Neural progenitor cell (in vitro differentiated cells): ENCODE data around the gene MTR. TPM values are rescaled to one million over a fixed set of nuclear protein-coding genes. Genes with fewer than 3 reads are reported as not detected.

Experiments
- DNase-seq: peaks from one replicate; pipeline ENCODE4 v3.0.0-alpha.2; 2016; ENCODE audit warnings: low spot score
- H2AFZ ChIP-seq: fragments of 200-600 bp; sonication (generic); replicated peaks from 2 replicates; pipeline ENCODE4 v1.6.1; 2016; ENCODE audit warnings: antibody characterized with exemption
- H3F3A ChIP-seq: fragments of 200-600 bp; sonication (generic); 2 replicates; pipeline ENCODE4 v1.6.1; 2016; ENCODE audit warnings: antibody characterized with exemption, low read depth
- H3K27ac ChIP-seq: fragments of 200-600 bp; sonication (generic); 2 replicates; pipeline ENCODE4 v1.5.1; 2016; ENCODE audit warnings: mild to moderate bottlenecking
- H3K27me3 ChIP-seq: fragments of 200-600 bp; sonication (generic); 2 replicates; pipeline ENCODE4 v1.6.1; 2016; ENCODE audit warnings: mild to moderate bottlenecking, moderate library complexity
- H3K36me3 ChIP-seq: fragments of 200-600 bp; sonication (generic); 2 replicates; pipeline ENCODE4 v1.5.1; 2016
- H3K4me1 ChIP-seq: fragments of 200-600 bp; sonication (generic); 2 replicates; pipeline ENCODE4 v1.6.1; 2016; ENCODE audit warnings: mixed run types
- H3K4me2 ChIP-seq: fragments of 200-600 bp; sonication (generic); 2 replicates; pipeline ENCODE4 v1.6.1; 2016
- H3K4me3 ChIP-seq: fragments of 200-600 bp; sonication (generic); 2 replicates; pipeline ENCODE4 v1.5.1; 2016
- H3K79me2 ChIP-seq: fragments of 200-600 bp; sonication (generic); 2 replicates; pipeline ENCODE4 v1.6.1; 2016; ENCODE audit warnings: low read depth
- H3K9ac ChIP-seq: fragments of 200-600 bp; sonication (generic); 2 replicates; pipeline ENCODE4 v1.6.1; 2016
- H3K9me3 ChIP-seq: fragments of 200-600 bp; sonication (generic); 2 replicates; pipeline ENCODE4 v1.5.1; 2016; ENCODE audit warnings: low read depth
- H4K20me1 ChIP-seq: fragments of 200-600 bp; sonication (generic); 2 replicates; pipeline ENCODE4 v1.6.1; 2016; ENCODE audit warnings: low read depth
- H3K27ac Mint-ChIP-seq: 3 replicates; pipeline ENCODE4 v1.8.0; 2021; ENCODE audit warnings: mixed read lengths
- H3K27me3 Mint-ChIP-seq: 2 replicates; pipeline ENCODE4 v1.8.0; 2022; ENCODE audit warnings: low read depth, mild to moderate bottlenecking, inconsistent platforms, moderate library complexity, mixed read lengths; ENCODE audit not compliant: insufficient read depth
- H3K36me3 Mint-ChIP-seq: 3 replicates; pipeline ENCODE4 v1.8.0; 2021; ENCODE audit warnings: mixed read lengths
- H3K4me1 Mint-ChIP-seq: 3 replicates; pipeline ENCODE4 v1.8.0; 2021; ENCODE audit warnings: mixed read lengths
- H3K4me3 Mint-ChIP-seq: 3 replicates; pipeline ENCODE4 v1.8.0; 2021; ENCODE audit warnings: mild to moderate bottlenecking, moderate library complexity, mixed read lengths
- H3K9me3 Mint-ChIP-seq: 3 replicates; pipeline ENCODE4 v1.8.0; 2020; ENCODE audit warnings: mixed read lengths
- EZH2 ChIP-seq: fragments of 200-600 bp; sonication (generic); IDR thresholded peaks from 2 replicates; pipeline ENCODE4 v1.6.1; 2017; ENCODE audit warnings: antibody characterized with exemption, mild to moderate bottlenecking, moderate library complexity
- EZH2phosphoT487 ChIP-seq: fragments of 200-600 bp; sonication (generic); IDR thresholded peaks from 2 replicates; pipeline ENCODE4 v1.6.1; 2017; ENCODE audit warnings: antibody characterized with exemption
- total RNA-seq: library from RNA; depleted of rRNA; stranded (reverse); fragments of >200 nt; gene quantifications from 2 replicates; pipeline ENCODE4 v1.2.3, GENCODE V29; 2015; ENCODE audit warnings: low replicate concordance
- TF ChIP-seq, protein P1 (sequence below): fragments of 200-600 bp; sonication (generic); IDR thresholded peaks from 2 replicates; pipeline ENCODE4 v1.5.1; 2017; ENCODE audit warnings: antibody characterized with exemption, mild to moderate bottlenecking

Gene MTR
- total RNA-seq, 1 donor from 2014 or later = 27.3 TPM

DNA sequence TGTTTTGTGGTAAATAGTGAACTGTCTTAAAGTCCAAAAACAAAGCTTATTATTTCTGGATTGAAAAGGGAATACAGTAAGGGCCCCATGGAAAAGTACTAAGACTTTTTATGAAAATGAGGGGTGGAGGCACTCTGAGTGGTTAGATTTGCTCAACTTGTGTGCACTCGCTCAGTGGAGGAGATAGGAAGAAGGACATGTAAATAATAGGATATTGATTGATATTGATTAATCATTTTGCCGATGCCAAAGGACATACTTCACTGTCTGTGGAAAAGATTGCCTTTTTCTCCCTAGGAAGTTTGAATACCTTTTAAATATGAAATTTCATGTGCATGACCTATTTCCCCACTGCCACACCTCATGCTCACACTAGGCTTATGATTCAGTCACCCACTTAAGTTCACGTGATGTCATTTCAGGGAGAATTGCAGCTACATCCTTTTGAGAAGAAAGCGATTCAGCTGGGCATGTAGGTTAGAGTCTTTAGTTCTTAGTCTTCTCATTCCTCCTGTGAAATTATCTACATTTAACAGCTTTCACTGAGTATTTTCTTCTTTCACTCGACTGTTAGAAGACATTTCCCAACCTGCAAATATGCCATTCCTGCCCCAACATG lies 5.0 kb downstream of the MTR start:
- Histone ChIP-seq H3K79me2 (peaks cover 60% of the 10 kb centered on the region), H3K9ac (no peak overlapping the region), H3K36me3 (no peaks in the 10 kb centered on the region), H3K4me1 (peaks cover 5% of the 10 kb centered on the region), H2AFZ (no peak overlapping the region), H3K4me2 (no peak overlapping the region), H3K27ac (no peak overlapping the region), H3K4me3 (no peak overlapping the region), H3F3A (no peaks in the 10 kb centered on the region), H3K27me3 (no peaks in the 10 kb centered on the region), H3K9me3 (no peaks in the 10 kb centered on the region), H4K20me1 (no peaks in the 10 kb centered on the region)
- H3K27ac Mint-ChIP-seq = no peak overlapping the region
- no peak overlapping the region for H3K4me3 Mint-ChIP-seq
- H3K27me3 Mint-ChIP-seq = no peaks in the 10 kb centered on the region
- peaks cover 6% of the 10 kb centered on the region for H3K36me3 Mint-ChIP-seq
- H3K9me3 Mint-ChIP-seq = no peaks in the 10 kb centered on the region
- no peak for DNase-seq
- TF ChIP-seq, protein P1, sequence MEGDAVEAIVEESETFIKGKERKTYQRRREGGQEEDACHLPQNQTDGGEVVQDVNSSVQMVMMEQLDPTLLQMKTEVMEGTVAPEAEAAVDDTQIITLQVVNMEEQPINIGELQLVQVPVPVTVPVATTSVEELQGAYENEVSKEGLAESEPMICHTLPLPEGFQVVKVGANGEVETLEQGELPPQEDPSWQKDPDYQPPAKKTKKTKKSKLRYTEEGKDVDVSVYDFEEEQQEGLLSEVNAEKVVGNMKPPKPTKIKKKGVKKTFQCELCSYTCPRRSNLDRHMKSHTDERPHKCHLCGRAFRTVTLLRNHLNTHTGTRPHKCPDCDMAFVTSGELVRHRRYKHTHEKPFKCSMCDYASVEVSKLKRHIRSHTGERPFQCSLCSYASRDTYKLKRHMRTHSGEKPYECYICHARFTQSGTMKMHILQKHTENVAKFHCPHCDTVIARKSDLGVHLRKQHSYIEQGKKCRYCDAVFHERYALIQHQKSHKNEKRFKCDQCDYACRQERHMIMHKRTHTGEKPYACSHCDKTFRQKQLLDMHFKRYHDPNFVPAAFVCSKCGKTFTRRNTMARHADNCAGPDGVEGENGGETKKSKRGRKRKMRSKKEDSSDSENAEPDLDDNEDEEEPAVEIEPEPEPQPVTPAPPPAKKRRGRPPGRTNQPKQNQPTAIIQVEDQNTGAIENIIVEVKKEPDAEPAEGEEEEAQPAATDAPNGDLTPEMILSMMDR = no peak
- no peak for TF ChIP-seq EZH2phosphoT487
- TF ChIP-seq EZH2 = no peak
- H3K4me1 Mint-ChIP-seq = peaks cover 15% of the 10 kb centered on the region

DNA sequence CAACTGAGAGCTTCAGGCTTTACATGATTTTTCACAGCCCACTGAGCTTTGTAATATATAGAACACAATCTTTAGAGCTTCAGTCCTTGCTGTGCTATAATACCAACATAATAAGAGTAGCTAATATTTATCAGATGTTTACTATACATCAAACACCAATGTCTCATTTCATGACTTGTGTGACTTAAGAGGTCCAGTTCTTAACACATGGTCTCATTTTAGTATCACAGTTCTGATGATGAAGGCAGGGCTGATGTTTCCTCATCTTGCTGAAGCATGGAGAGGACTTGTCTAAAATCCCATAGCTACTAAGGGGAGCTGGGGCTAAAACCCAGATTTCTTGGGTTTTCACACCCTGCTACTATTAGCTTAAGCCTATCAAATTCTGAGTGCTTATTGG lies 5.5 kb downstream of the MTR start:
- H2AFZ ChIP-seq = no peak overlapping the region
- no peak overlapping the region for H3K27ac ChIP-seq
- no peak overlapping the region for H3K4me3 Mint-ChIP-seq
- H3K4me1 ChIP-seq = peaks cover 5% of the 10 kb centered on the region
- H3K4me3 ChIP-seq = no peak overlapping the region
- H3K36me3 ChIP-seq = no peaks in the 10 kb centered on the region
- no peaks in the 10 kb centered on the region for H4K20me1 ChIP-seq
- no peak for DNase-seq
- no peaks in the 10 kb centered on the region for H3K27me3 Mint-ChIP-seq
- TF ChIP-seq, protein P1 = no peak
- no peak for TF ChIP-seq EZH2phosphoT487
- TF ChIP-seq EZH2 = no peak
- peaks cover 60% of the 10 kb centered on the region for H3K79me2 ChIP-seq
- H3F3A ChIP-seq = no peaks in the 10 kb centered on the region
- no peak overlapping the region for H3K4me2 ChIP-seq
- no peaks in the 10 kb centered on the region for H3K9me3 ChIP-seq
- H3K36me3 Mint-ChIP-seq = peaks cover 7% of the 10 kb centered on the region
- peaks cover 15% of the 10 kb centered on the region for H3K4me1 Mint-ChIP-seq
- H3K9ac ChIP-seq = no peak overlapping the region
- H3K27me3 ChIP-seq = no peaks in the 10 kb centered on the region
- no peaks in the 10 kb centered on the region for H3K9me3 Mint-ChIP-seq
- H3K27ac Mint-ChIP-seq = no peak overlapping the region

DNA sequence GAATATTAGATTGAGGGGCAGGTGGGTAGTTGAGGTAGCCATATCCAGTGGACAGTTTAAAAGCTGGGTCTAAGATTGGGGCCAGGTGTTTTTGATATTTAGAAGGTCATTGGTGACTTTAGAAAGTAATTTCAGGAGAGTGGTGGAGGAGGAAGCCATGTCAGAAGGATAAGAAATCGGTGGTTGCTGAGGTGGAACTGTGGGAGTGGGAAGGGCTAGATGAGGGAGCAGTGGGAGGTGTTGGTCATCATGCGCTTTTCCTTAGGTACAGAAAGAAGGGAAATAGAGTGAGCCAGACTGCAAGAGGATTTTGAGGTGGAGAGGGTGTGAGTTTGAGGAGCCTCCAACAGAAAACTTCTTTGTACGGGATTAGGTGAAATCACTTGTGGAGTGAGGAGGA lies 7.2 kb downstream of the MTR start:
- Histone ChIP-seq H4K20me1 (no peaks in the 10 kb centered on the region), H3K27me3 (no peaks in the 10 kb centered on the region), H3K9ac (no peak overlapping the region), H3K36me3 (no peaks in the 10 kb centered on the region), H3K79me2 (peaks cover 47% of the 10 kb centered on the region), H3K4me1 (no peaks in the 10 kb centered on the region), H2AFZ (no peak overlapping the region), H3F3A (no peaks in the 10 kb centered on the region), H3K4me3 (no peak overlapping the region), H3K4me2 (no peak overlapping the region), H3K27ac (no peak overlapping the region), H3K9me3 (no peaks in the 10 kb centered on the region)
- H3K36me3 Mint-ChIP-seq = peaks cover 9% of the 10 kb centered on the region
- no peaks in the 10 kb centered on the region for H3K27me3 Mint-ChIP-seq
- H3K9me3 Mint-ChIP-seq = no peaks in the 10 kb centered on the region
- TF ChIP-seq, protein P1 = no peak
- TF ChIP-seq EZH2phosphoT487 = no peak
- no peak for DNase-seq
- no peak overlapping the region for H3K4me3 Mint-ChIP-seq
- peaks cover 6% of the 10 kb centered on the region for H3K4me1 Mint-ChIP-seq
- H3K27ac Mint-ChIP-seq = no peak overlapping the region
